H7 (cell line): ENCODE measurements around the gene RADX. TPM values are rescaled to one million over a fixed set of nuclear protein-coding genes. Genes with fewer than 3 reads are reported as not detected.

Experiments used
- DNase-seq: peaks from one replicate; pipeline ENCODE4 v3.0.0; 2012
- H3K27me3 ChIP-seq: 2 replicates; pipeline ENCODE4 v1.6.0; 2011; ENCODE audit warnings: mild to moderate bottlenecking, low read length; ENCODE audit not compliant: control insufficient read depth, insufficient read depth
- H3K36me3 ChIP-seq: replicated peaks from 2 replicates; pipeline ENCODE4 v1.5.1; 2011; ENCODE audit warnings: low read length; ENCODE audit not compliant: control insufficient read depth, insufficient read depth
- H3K4me3 ChIP-seq: 2 replicates; pipeline ENCODE4 v1.5.1; 2011; ENCODE audit warnings: low read depth, mild to moderate bottlenecking, control low read depth, low read length, moderate library complexity; ENCODE audit not compliant: insufficient read depth
- total RNA-seq: library from RNA; depleted of rRNA; stranded (reverse); fragments of >200 nt; shearing (Covaris generic); gene quantifications from 2 replicates; pipeline ENCODE4 v1.2.3, GENCODE V29; 2014; rRNA removed

Gene RADX
- 5.0 and 7.2 TPM in 2 replicates for total RNA-seq

DNA sequence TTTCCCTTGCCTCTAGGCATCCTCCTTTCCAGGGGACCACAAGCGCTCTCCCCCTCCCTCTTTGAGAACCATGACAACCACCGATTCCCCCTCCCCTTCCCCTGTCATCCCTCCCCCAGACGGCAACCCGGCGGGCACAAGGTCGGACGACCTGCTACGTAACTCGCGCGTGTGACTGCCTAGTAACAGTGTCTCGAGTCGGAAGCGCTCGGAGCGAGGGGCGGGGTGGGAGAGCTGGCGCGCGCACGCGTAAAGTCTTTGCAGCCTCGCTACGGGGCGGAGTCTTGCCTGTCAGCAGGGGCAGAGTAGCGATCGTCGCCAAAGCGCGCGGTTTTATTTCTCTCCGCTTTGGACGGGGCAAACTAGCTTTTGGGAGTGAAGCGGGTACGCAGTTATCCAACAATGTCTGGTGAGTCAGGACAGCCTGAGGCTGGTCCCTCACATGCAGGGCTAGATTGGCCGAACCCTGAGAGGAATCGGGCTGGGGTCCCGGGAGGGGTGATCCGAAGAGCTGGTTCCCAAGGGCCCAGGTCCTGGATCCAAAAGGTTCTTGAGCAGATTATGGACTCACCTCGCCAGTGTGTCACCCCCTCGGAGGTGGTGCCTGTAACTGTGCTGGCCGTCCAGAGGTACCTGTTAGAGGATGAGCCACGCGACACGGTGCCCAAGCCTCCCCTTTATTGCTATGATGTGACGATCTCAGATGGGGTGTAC, at the start of gene RADX:
Gene RADX, plus strand, starts transcription at position 300 of the 714 bp plus-strand sequence. Its CDS starts 103 bp downstream, at position 403.
- Histone ChIP-seq H3K27me3 (peaks cover 10% of the 10 kb centered on the region), H3K4me3 (peak within 1 kb of the TSS; percentile 57), H3K36me3 (no peaks in the 10 kb centered on the region)
- DNase-seq: peak; percentile 76

- Histone ChIP-seq H3K4me3 (no peak overlapping the region), H3K36me3 (no peaks in the 10 kb centered on the region), H3K27me3 (no peaks in the 10 kb centered on the region)
- DNase-seq: no peak
These were observed 46.8 kb upstream of the RADX start for GRCh38 chrX:106564986-106565385.

DNA sequence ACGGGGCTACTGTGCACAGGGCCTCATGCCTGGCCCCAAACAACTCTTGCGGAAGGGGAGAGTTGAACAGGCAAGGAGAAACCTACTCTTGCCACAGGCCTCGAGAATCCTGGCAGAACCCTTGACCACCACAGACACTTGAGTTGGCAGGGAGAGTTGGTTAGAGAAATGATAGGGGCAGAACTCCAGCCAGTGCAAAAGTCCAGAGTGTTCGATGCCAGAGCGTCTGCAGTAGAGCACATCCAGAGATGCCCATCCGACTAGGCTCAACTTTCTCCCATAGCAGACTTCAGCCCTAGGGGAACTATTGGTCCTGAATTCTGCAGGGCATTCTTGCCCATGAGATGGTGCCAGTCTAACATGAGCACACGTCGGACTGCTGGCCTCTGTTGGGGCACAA, 45.4 kb upstream of the RADX start:
- DNase-seq: no peak
- no peaks in the 10 kb centered on the region for H3K27me3 ChIP-seq
- H3K4me3 ChIP-seq: no peak overlapping the region
- H3K36me3 ChIP-seq: no peaks in the 10 kb centered on the region

GRCh38 chrX:106581856-106582255, 29.9 kb upstream of the RADX start:
- H3K4me3 ChIP-seq: no peak overlapping the region
- no peak for DNase-seq
- H3K36me3 ChIP-seq: no peaks in the 10 kb centered on the region
- H3K27me3 ChIP-seq: no peaks in the 10 kb centered on the region

GRCh38 chrX:106585478-106585877, 26.3 kb upstream of the RADX start:
- no peak for DNase-seq
- H3K4me3 ChIP-seq: no peak overlapping the region
- H3K36me3 ChIP-seq: no peaks in the 10 kb centered on the region
- no peaks in the 10 kb centered on the region for H3K27me3 ChIP-seq

GRCh38 chrX:106588801-106589200, 23.0 kb upstream of the RADX start:
- no peak overlapping the region for H3K4me3 ChIP-seq
- H3K27me3 ChIP-seq: no peaks in the 10 kb centered on the region
- DNase-seq: no peak
- H3K36me3 ChIP-seq: no peaks in the 10 kb centered on the region

GRCh38 chrX:106599411-106599810, 12.4 kb upstream of the RADX start:
- no peaks in the 10 kb centered on the region for H3K27me3 ChIP-seq
- no peak for DNase-seq
- no peak overlapping the region for H3K4me3 ChIP-seq
- no peaks in the 10 kb centered on the region for H3K36me3 ChIP-seq

GRCh38 chrX:106606571-106606970, 5.2 kb upstream of the RADX start:
- H3K27me3 ChIP-seq: 0 out of 2 replicates have a peak, but pooled peaks cover 1% of the 10 kb centered on the region
- no peak overlapping the region for H3K4me3 ChIP-seq
- DNase-seq: no peak
- H3K36me3 ChIP-seq: no peaks in the 10 kb centered on the region

DNA sequence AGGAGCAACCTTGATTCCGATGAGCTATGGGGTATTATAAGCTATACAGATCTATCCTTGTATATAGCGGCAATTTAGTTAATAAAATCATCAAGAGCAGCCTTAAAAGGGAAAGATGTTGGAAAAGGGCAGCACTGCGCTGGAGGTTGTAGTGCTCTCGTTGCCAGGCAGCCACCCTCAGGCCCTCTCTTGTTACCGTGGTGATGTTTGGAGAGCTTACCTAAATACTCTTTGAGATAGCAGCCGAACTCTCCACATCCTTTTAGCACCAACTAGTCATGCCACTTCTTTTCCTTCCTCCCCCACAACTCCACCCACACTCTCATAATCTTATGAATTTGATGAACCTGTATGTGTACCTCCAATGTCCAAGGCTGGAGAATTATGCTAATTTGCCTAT, 3.8 kb upstream of the RADX start:
- DNase-seq: peak; percentile 21
- Histone ChIP-seq H3K27me3 (peaks cover 5% of the 10 kb centered on the region), H3K36me3 (no peaks in the 10 kb centered on the region), H3K4me3 (no peak overlapping the region)

DNA sequence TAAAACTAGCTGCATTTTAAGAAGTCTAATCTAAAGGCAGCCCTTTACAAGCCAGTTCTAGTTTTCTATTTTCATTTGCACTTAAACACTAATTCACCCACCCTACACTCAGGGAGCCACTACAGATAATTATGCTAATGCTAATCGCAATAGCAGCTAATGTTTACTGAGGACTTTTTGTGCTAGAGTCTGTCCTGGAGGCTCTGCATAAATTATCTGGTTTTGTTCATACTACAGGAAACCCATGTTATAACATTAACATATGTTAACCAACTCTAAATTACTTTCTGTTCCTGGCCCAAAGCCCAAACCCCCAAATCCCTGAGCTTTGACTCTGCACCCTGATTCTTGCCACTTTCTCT, 480 bp upstream of the RADX start:
- DNase-seq: no peak
- Histone ChIP-seq H3K4me3 (peak overlapping the region; percentile 57; the same call in 1 of the 2 replicates), H3K36me3 (no peaks in the 10 kb centered on the region), H3K27me3 (peaks cover 10% of the 10 kb centered on the region)

DNA sequence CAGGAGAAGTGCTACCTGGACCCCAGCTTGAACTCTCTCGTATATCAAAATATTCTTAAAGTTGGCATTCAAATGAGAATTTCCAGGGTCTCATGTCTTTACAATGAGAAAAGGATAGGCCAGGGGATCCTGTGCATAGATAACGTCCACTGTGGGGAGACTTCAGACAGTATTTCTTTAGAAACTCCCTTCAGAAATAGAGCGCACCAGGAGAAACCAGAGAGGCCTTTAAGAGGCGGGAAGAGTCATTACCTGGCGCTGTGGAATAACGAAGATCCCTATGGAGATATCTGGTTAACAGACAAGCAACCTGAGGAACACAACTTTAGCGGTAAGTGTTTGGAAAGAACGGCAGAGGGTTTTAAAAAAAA, 600 bp downstream of the RADX start:
- H3K4me3 ChIP-seq: peak overlapping the region; percentile 57
- DNase-seq: peak; percentile 9
- no peaks in the 10 kb centered on the region for H3K36me3 ChIP-seq
- peaks cover 10% of the 10 kb centered on the region for H3K27me3 ChIP-seq

- no peaks in the 10 kb centered on the region for H3K36me3 ChIP-seq
- no peak for DNase-seq
- H3K4me3 ChIP-seq: no peak overlapping the region
- peaks cover 10% of the 10 kb centered on the region for H3K27me3 ChIP-seq
These were observed 1.5 kb downstream of the RADX start for GRCh38 chrX:106613277-106613676.

DNA sequence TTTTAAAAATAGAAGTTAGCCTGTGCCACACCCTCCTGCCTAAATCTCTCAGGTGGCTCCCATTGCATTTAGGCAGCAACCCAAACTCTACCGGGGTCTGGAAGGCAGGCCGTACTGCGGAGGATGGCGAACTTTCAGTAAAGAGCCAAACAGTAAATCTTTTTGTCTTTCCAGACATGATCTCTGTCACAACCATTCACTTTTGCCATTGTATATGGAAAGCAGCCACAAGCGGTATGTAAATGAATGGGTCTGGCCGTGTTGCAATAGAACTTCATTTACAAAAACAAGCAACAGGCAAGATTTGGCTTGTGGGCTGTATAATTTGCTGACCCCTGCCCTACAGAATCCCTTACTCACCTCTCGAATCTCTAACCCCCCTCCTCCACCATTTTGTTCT, 3.3 kb downstream of the RADX start:
- DNase-seq: peak; percentile 4
- Histone ChIP-seq H3K27me3 (peaks cover 10% of the 10 kb centered on the region), H3K4me3 (no peak overlapping the region), H3K36me3 (no peaks in the 10 kb centered on the region)

DNA sequence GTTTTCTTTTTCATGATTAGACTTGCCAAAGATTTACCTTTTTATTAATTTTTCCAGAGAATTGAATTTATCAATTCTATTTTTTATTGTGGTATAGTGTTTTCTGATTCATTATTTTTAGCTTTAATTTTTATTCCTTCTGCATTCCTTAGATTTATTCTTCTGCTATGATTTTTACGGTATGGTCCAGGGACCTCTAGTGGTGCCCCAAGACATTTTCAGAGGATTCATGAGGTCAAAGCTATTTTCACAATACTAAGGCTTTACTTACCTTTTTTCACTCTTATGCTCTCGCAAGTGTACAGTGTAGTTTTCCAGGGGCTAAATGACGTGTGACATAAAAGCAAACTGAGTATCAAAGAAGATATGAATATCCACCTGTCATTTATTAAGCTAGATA, 8.0 kb downstream of the RADX start:
- Histone ChIP-seq H3K4me3 (no peak overlapping the region), H3K27me3 (no peaks in the 10 kb centered on the region), H3K36me3 (no peaks in the 10 kb centered on the region)
- no peak for DNase-seq

- Histone ChIP-seq H3K36me3 (no peaks in the 10 kb centered on the region), H3K27me3 (no peaks in the 10 kb centered on the region), H3K4me3 (no peak overlapping the region)
- DNase-seq: no peak
These were observed 10.1 kb downstream of the RADX start for GRCh38 chrX:106621836-106622235.

- no peak overlapping the region for H3K4me3 ChIP-seq
These were observed 15.0 kb downstream of the RADX start for GRCh38 chrX:106626789-106627188.

More at GRCh38 chrX:106626789-106627188, 15.0 kb downstream of the RADX start:
- H3K27me3 ChIP-seq: no peaks in the 10 kb centered on the region
- no peaks in the 10 kb centered on the region for H3K36me3 ChIP-seq
- DNase-seq: no peak
